Hematopoietic multipotent progenitor cell treated with erythropoietin and hydrocortisone succinate and interleukin-3 and kit ligand, for 17 days (in vitro differentiated cells): ENCODE measurements around the gene SSB.
"Not testable (repeated sequence)": the region's sequence is repeated elsewhere in the genome, so short reads cannot be mapped to it uniquely, and the experiment has no call there.

ENCODE experiments used
- DNase-seq: peaks from one replicate; pipeline ENCODE4 v3.0.0-alpha.2; 2015; ENCODE audit warnings: low spot score

The SSB gene

GRCh38 chr2:169838743-169839489, 40.2 kb downstream of the SSB start:
- DNase-seq = no peak

- DNase-seq = peak; percentile 47
These were observed 41.5 kb downstream of the SSB start for GRCh38 chr2:169839954-169840746.

GRCh38 chr2:169840747-169841142, 42.1 kb downstream of the SSB start:
- no peak for DNase-seq

- not testable (repeated sequence) for DNase-seq
These were observed 43.0 kb downstream of the SSB start for GRCh38 chr2:169841625-169842024.

GRCh38 chr2:169845016-169845415, 46.3 kb downstream of the SSB start:
- no peak for DNase-seq

- not testable (repeated sequence) for DNase-seq
These were observed 50.5 kb downstream of the SSB start for GRCh38 chr2:169848959-169849693.

- no peak for DNase-seq
These were observed 51.0 kb downstream of the SSB start for GRCh38 chr2:169849710-169850109.

GRCh38 chr2:169853041-169853668, 54.5 kb downstream of the SSB start:
- DNase-seq = no peak

- not testable (repeated sequence) for DNase-seq
These were observed 56.9 kb downstream of the SSB start for GRCh38 chr2:169855281-169856258.

GRCh38 chr2:169859423-169859822, 60.8 kb downstream of the SSB start:
- DNase-seq = no peak

GRCh38 chr2:169860149-169860548, 61.5 kb downstream of the SSB start:
- no peak for DNase-seq
